ENCODE measurements around the gene TSACC.

Gene TSACC

GRCh38 chr1:156376958-156377919, 38.9 kb downstream of the TSACC start:
- DNase-seq = no peak

- DNase-seq = no peak
Observed at GRCh38 chr1:156378557-156378956, 40.2 kb downstream of the TSACC start.

GRCh38 chr1:156379420-156380165, 41.3 kb downstream of the TSACC start:
- peak in 1 of 2 experiments; percentile 11 for DNase-seq

GRCh38 chr1:156382561-156382960, 44.2 kb downstream of the TSACC start:
- DNase-seq = no peak

GRCh38 chr1:156383023-156383422, 44.7 kb downstream of the TSACC start:
- DNase-seq = no peak

- DNase-seq = no peak
Observed at GRCh38 chr1:156384007-156384406, 45.7 kb downstream of the TSACC start.

GRCh38 chr1:156384658-156385057, 46.3 kb downstream of the TSACC start:
- DNase-seq = no peak

- DNase-seq = peak in 1 of 2 experiments; percentile 21
Observed at GRCh38 chr1:156385534-156386031, 47.3 kb downstream of the TSACC start.

- no peak for DNase-seq
Observed at GRCh38 chr1:156386134-156386901, 48.0 kb downstream of the TSACC start.

GRCh38 chr1:156386949-156387869, 48.9 kb downstream of the TSACC start:
- DNase-seq = no peak

- no peak for DNase-seq
Observed at GRCh38 chr1:156387870-156388173, 49.5 kb downstream of the TSACC start.

GRCh38 chr1:156388174-156389137, 50.1 kb downstream of the TSACC start:
- DNase-seq = no peak

- no peak for DNase-seq
Observed at GRCh38 chr1:156389311-156389710, 51.0 kb downstream of the TSACC start.

- DNase-seq = no peak
Observed at GRCh38 chr1:156390469-156391365, 52.4 kb downstream of the TSACC start.

- no peak for DNase-seq
Observed at GRCh38 chr1:156391366-156391677, 53.0 kb downstream of the TSACC start.

GRCh38 chr1:156391701-156392100, 53.4 kb downstream of the TSACC start:
- no peak for DNase-seq

- DNase-seq = no peak
Observed at GRCh38 chr1:156392452-156392853, 54.1 kb downstream of the TSACC start.

GRCh38 chr1:156393095-156393494, 54.8 kb downstream of the TSACC start:
- no peak for DNase-seq

- DNase-seq = no peak
Observed at GRCh38 chr1:156394082-156394481, 55.8 kb downstream of the TSACC start.
